RWPE2 (cell line): ENCODE results near the gene RAB11A.
A peak's percentile ranks its signal among the peaks of the same experiment; 100 is the strongest.

ENCODE experiments used
- ATAC-seq: fragments of 200-7000 bp; cut with Tn5 transposase; 3 replicates; pipeline ENCODE4 v1.9.1; 2021; ENCODE audit warnings: low read depth
- DNase-seq: peaks from one replicate; pipeline ENCODE4 v3.0.0-alpha.2; 2020; ENCODE audit warnings: low spot score
- H3K27ac ChIP-seq: fragments of 450-650 bp; 2 replicates; pipeline ENCODE4 v1.5.1; 2017; ENCODE audit warnings: mild to moderate bottlenecking; ENCODE audit not compliant: poor library complexity, severe bottlenecking
- H3K27me3 ChIP-seq: fragments of 250-450 bp; sonication (Bioruptor Pico); 2 replicates; pipeline ENCODE4 v1.5.1; 2021; ENCODE audit warnings: mild to moderate bottlenecking, moderate library complexity; ENCODE audit not compliant: insufficient read depth, poor library complexity, severe bottlenecking
- H3K36me3 ChIP-seq: fragments of 250-450 bp; sonication (Bioruptor Pico); 2 replicates; pipeline ENCODE4 v1.5.1; 2020; ENCODE audit warnings: low read depth, mild to moderate bottlenecking, moderate library complexity
- H3K4me1 ChIP-seq: fragments of 250-450 bp; sonication (Bioruptor Pico); 2 replicates; pipeline ENCODE4 v1.5.1; 2021; ENCODE audit warnings: mild to moderate bottlenecking, moderate library complexity; ENCODE audit not compliant: insufficient read depth, poor library complexity, severe bottlenecking
- H3K4me3 ChIP-seq: fragments of 250-450 bp; sonication (Bioruptor Pico); 2 replicates; pipeline ENCODE4 v1.5.1; 2021; ENCODE audit warnings: mild to moderate bottlenecking, moderate library complexity; ENCODE audit not compliant: severe bottlenecking
- H3K9me3 ChIP-seq: fragments of 250-450 bp; sonication (Bioruptor Pico); 2 replicates; pipeline ENCODE4 v1.5.1; 2021; ENCODE audit warnings: mild to moderate bottlenecking, moderate library complexity; ENCODE audit not compliant: severe bottlenecking
- TF ChIP-seq, protein P1 (sequence below): fragments of 450-650 bp; IDR thresholded peaks from one replicate; pipeline ENCODE4 v1.5.1; 2017; ENCODE audit warnings: mild to moderate bottlenecking, moderate library complexity; ENCODE audit not compliant: poor library complexity, severe bottlenecking

RAB11A gene

DNA sequence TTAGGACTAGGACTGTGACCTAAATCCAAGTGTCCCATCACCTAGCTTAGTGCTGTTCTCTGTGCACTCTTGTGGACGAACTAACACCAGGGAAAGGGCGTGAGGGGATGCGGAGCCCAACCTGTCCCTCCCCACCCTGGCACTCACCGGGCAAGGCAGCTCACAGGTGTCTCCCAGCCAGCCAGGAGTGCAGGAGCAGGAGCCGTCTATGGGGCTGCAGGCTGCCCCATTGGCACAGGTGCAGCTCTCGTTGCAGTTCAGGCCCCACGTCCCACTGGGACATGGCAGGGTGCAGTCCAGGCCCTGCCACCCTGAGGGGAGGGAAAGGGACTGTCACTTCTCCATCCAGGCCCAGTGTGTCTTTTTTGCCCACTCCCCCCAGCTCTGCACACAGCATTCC, 60.3 kb downstream of the RAB11A start:
- ATAC-seq = peak; percentile 19; the same call in 1 of the 3 replicates
- Histone ChIP-seq H3K4me1 (no peaks in the 10 kb centered on the region), H3K36me3 (no peaks in the 10 kb centered on the region), H3K27me3 (no peaks in the 10 kb centered on the region), H3K4me3 (no peak overlapping the region), H3K27ac (no peak overlapping the region), H3K9me3 (no peaks in the 10 kb centered on the region)
- TF ChIP-seq, protein P1, sequence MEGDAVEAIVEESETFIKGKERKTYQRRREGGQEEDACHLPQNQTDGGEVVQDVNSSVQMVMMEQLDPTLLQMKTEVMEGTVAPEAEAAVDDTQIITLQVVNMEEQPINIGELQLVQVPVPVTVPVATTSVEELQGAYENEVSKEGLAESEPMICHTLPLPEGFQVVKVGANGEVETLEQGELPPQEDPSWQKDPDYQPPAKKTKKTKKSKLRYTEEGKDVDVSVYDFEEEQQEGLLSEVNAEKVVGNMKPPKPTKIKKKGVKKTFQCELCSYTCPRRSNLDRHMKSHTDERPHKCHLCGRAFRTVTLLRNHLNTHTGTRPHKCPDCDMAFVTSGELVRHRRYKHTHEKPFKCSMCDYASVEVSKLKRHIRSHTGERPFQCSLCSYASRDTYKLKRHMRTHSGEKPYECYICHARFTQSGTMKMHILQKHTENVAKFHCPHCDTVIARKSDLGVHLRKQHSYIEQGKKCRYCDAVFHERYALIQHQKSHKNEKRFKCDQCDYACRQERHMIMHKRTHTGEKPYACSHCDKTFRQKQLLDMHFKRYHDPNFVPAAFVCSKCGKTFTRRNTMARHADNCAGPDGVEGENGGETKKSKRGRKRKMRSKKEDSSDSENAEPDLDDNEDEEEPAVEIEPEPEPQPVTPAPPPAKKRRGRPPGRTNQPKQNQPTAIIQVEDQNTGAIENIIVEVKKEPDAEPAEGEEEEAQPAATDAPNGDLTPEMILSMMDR = no peak
- DNase-seq = no peak

DNA sequence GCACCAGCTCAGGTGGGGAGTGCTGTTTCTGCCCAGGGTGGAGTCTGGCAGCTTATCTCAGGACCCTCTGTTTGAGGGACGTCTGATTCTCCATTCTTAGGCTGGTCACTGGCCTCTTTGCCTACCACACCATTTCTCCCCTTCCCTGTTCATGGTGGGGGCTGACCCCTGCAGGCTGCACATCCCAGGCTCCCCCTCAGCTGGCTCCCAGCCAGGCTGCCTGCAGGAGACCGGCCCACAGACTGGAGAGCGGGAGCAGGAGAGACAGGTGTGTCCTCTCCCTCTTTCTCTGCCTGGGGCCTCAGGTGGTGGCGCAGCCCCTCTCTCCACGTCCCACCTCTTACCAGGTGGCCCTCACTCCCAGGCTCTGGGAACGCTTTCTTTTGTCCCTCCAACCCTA, 60.8 kb downstream of the RAB11A start:
- no peaks in the 10 kb centered on the region for H3K9me3 ChIP-seq
- ATAC-seq (no peak), DNase-seq (no peak)
- no peak overlapping the region for H3K27ac ChIP-seq
- H3K27me3 ChIP-seq = no peaks in the 10 kb centered on the region
- TF ChIP-seq, protein P1 = no peak
- H3K4me3 ChIP-seq = no peak overlapping the region
- no peaks in the 10 kb centered on the region for H3K4me1 ChIP-seq
- H3K36me3 ChIP-seq = no peaks in the 10 kb centered on the region

DNA sequence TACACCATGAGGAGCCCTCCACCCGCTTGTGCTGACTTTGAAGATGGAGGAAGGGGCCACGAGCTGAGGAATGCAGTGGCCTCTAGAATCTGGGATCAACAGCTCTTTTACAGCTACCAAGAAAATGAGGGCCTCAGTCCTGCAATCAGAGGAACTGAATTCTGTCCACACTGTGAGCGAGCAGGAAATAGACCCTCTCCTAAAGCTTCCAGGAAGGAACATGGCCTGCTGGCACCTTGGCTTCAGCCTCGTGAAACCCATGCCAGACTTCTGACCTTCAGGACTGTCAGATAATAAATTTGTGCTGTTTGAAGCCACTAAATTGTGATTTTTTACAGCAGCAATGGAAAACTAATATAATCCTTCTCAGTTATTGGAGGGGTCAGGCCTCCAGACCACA, 61.9 kb downstream of the RAB11A start:
- ATAC-seq (no peak), DNase-seq (no peak)
- H3K4me1 ChIP-seq = no peaks in the 10 kb centered on the region
- H3K4me3 ChIP-seq = no peak overlapping the region
- TF ChIP-seq, protein P1 = no peak
- H3K9me3 ChIP-seq = no peaks in the 10 kb centered on the region
- no peaks in the 10 kb centered on the region for H3K36me3 ChIP-seq
- H3K27me3 ChIP-seq = no peaks in the 10 kb centered on the region
- H3K27ac ChIP-seq = no peak overlapping the region

DNA sequence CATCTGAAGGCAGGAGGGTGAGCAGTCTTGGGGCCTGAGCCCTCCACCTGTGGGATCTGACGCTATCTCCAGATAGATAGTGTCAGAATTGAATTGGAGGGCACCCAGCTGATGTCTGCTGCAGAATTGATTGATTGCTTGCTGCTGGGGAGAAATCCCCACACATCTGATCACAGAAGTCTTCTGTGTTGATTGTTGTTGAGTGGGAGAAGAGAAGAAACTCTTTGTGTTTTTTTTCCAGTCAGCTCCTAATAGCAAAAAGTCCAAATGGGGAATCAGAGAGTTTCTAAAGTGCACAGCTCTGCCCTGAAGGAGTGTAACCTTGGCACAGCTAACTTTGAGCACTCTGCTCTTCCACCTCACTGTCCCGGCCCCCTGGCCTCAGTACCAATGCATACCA, 66.1 kb downstream of the RAB11A start:
- no peak overlapping the region for H3K27ac ChIP-seq
- ATAC-seq = no peak
- no peaks in the 10 kb centered on the region for H3K27me3 ChIP-seq
- H3K4me1 ChIP-seq = peaks cover 11% of the 10 kb centered on the region
- TF ChIP-seq, protein P1 = no peak
- no peak overlapping the region for H3K4me3 ChIP-seq
- no peaks in the 10 kb centered on the region for H3K9me3 ChIP-seq
- DNase-seq = no peak
- H3K36me3 ChIP-seq = no peaks in the 10 kb centered on the region

GRCh38 chr15:65936282-65936681, 67.0 kb downstream of the RAB11A start:
- DNase-seq (no peak), ATAC-seq (no peak)
- H3K4me3 ChIP-seq = no peak overlapping the region
- TF ChIP-seq, protein P1 = no peak
- H3K27ac ChIP-seq = no peak overlapping the region
- no peaks in the 10 kb centered on the region for H3K9me3 ChIP-seq
- H3K4me1 ChIP-seq = peaks cover 19% of the 10 kb centered on the region
- H3K36me3 ChIP-seq = no peaks in the 10 kb centered on the region
- no peaks in the 10 kb centered on the region for H3K27me3 ChIP-seq
